Common myeloid progenitor, CD34-positive (primary cell): ENCODE results near the gene MBTD1. TPM values are rescaled to one million over a fixed set of nuclear protein-coding genes. Genes with fewer than 3 reads are reported as not detected.
"Not testable (repeated sequence)": the region's sequence is repeated elsewhere in the genome, so short reads cannot be mapped to it uniquely, and the experiment has no call there.

Experiments used
- CTCF ChIA-PET: fragments of 350-600 bp; sonication (Branson Sonifier 250); formaldehyde crosslinking; loops from one replicate; lab custom pipeline; 2021; ENCODE audit warnings: antibody characterized with exemption; lab: Charles Lee
- POLR2A ChIA-PET: fragments of 350-600 bp; sonication (Branson Sonifier 250); formaldehyde crosslinking; loops from one replicate; lab custom pipeline; 2021; ENCODE audit warnings: antibody characterized with exemption; lab: Charles Lee
- DNase-seq, 3 donors: peaks; one replicate each; pipeline versions ENCODE4 v3.0.0 to v3.0.0-alpha.2; 2013
- H3K27ac ChIP-seq, 2 experiments: 1 replicate in 1 of 2; 2 replicates in 1 of 2; pipeline ENCODE4 v1.7.0; 2013; ENCODE audit warnings: inconsistent platforms in 2 of 2, low read length in 2 of 2, mild to moderate bottlenecking in 2 of 2, low read depth in 1 of 2, moderate library complexity in 1 of 2; ENCODE audit not compliant: severe bottlenecking in 2 of 2, insufficient read depth in 1 of 2, poor library complexity in 1 of 2
- H3K27me3 ChIP-seq, 5 experiments: replicated peaks in 2 of 5; 1 replicate in 3 of 5; 2 replicates in 2 of 5; pipeline versions ENCODE4 v1.6.1 to v1.7.0; 2013; ENCODE audit warnings: low read length in 4 of 5, mild to moderate bottlenecking in 2 of 5, moderate library complexity in 2 of 5, inconsistent platforms in 1 of 5; ENCODE audit not compliant: insufficient read depth in 5 of 5, control insufficient read depth in 4 of 5
- H3K36me3 ChIP-seq, 4 experiments: 1 replicate in 2 of 4; 2 replicates in 2 of 4; pipeline versions ENCODE4 v1.6.1 to v1.7.0; 2013; ENCODE audit warnings: low read length in 3 of 4, control low read depth in 1 of 4, mild to moderate bottlenecking in 1 of 4; ENCODE audit not compliant: control insufficient read depth in 4 of 4, insufficient read depth in 4 of 4
- H3K4me1 ChIP-seq, 4 experiments: 1 replicate in 3 of 4; 2 replicates in 1 of 4; pipeline versions ENCODE4 v1.6.1 to v1.7.1; 2013; ENCODE audit warnings: low read length in 3 of 4, mild to moderate bottlenecking in 3 of 4, control low read depth in 1 of 4, inconsistent platforms in 1 of 4, moderate library complexity in 1 of 4; ENCODE audit not compliant: control insufficient read depth in 4 of 4, insufficient read depth in 4 of 4; ENCODE audit errors: control extremely low read depth in 1 of 4
- H3K4me3 ChIP-seq, 7 experiments: 1 replicate in 4 of 7; 2 replicates in 3 of 7; pipeline versions ENCODE4 v1.5.1 to v1.7.0; 2013; ENCODE audit warnings: mild to moderate bottlenecking in 7 of 7, low read length in 6 of 7, moderate library complexity in 6 of 7, inconsistent platforms in 2 of 7, low read depth in 2 of 7, control low read depth in 1 of 7; ENCODE audit not compliant: insufficient read depth in 4 of 7, control insufficient read depth in 1 of 7; ENCODE audit errors: extremely low read depth in 1 of 7
- H3K9me3 ChIP-seq, 5 experiments: 1 replicate in 4 of 5; 2 replicates in 1 of 5; pipeline versions ENCODE4 v1.6.1 to v1.7.1; 2013; ENCODE audit warnings: low read length in 4 of 5, mild to moderate bottlenecking in 2 of 5, inconsistent platforms in 1 of 5, low read depth in 1 of 5, moderate library complexity in 1 of 5; ENCODE audit not compliant: control insufficient read depth in 4 of 5, insufficient read depth in 2 of 5; ENCODE audit errors: control extremely low read depth in 1 of 5
- WGBS: methylation state at CpG from one replicate; pipeline ENCODE4 v1.1.5; 2013; ENCODE audit not compliant: insufficient coverage; 5-methylcytosine and 5-hydroxymethylcytosine counted together
- polyA plus RNA-seq: library from polyadenylated mRNA; unstranded; fragments of 120-200 nt; gene quantifications from one replicate; pipeline ENCODE4 v1.2.1, GENCODE V29; 2013

The MBTD1 gene
- polyA plus RNA-seq, result 47.7 TPM

- Histone ChIP-seq H3K4me1 (peaks cover 17 to 47% (median 41%) of the 10 kb centered on the region in 4 experiments), H3K9me3 (no peaks in the 10 kb centered on the region), H3K4me3 (peak within 1 kb of the TSS; percentile 85 to 95 (median 92)), H3K27ac (peak within 1 kb of the TSS; percentile 99 to 100), H3K27me3 (no peaks in the 10 kb centered on the region), H3K36me3 (peaks cover 7 to 23% (median 11%) of the 10 kb centered on the region in 4 experiments)
- POLR2A ChIA-PET, result interaction anchor here (1.3 kb wide), 1 partner anchor 22 kb away, joined by 4 read pairs; no protein-coding TSS in a partner anchor
- peak; percentile 98 to 99 (median 99) for DNase-seq
- 0% methylated on average over 32 of the region's 42 CpGs for WGBS
- CTCF ChIA-PET, result no interaction called here
These were observed at the start of gene MBTD1 for GRCh38 chr17:51259564-51260236. Gene MBTD1, minus strand, starts transcription at chr17:51260049. Its CDS starts 34,888 bp downstream, at chr17:51225161.

GRCh38 chr17:51305182-51305581 is 45.3 kb upstream of the MBTD1 start:
- CTCF ChIA-PET, result interaction anchor here (1.2 kb wide), 1 partner anchor 13 kb away, joined by 3 read pairs; no protein-coding TSS in a partner anchor
- no peak for DNase-seq
- no peak overlapping the region for H3K4me3 ChIP-seq
- no peaks in the 10 kb centered on the region for H3K4me1 ChIP-seq
- H3K9me3 ChIP-seq, result peaks cover 0 to 1% (median 0%) of the 10 kb centered on the region in 5 experiments
- POLR2A ChIA-PET, result no interaction called here
- H3K27ac ChIP-seq, result no peak overlapping the region
- WGBS, result 89% methylated on average over 9 of the region's 9 CpGs
- no peaks in the 10 kb centered on the region for H3K36me3 ChIP-seq
- H3K27me3 ChIP-seq, result no peaks in the 10 kb centered on the region

GRCh38 chr17:51299859-51300258 is 40.0 kb upstream of the MBTD1 start:
- POLR2A ChIA-PET, result no interaction called here
- H3K4me3 ChIP-seq, result no peak overlapping the region
- no peak overlapping the region for H3K27ac ChIP-seq
- H3K27me3 ChIP-seq, result no peaks in the 10 kb centered on the region
- DNase-seq, result no peak
- no CpG with 5 or more reads among the region's 4 CpGs for WGBS
- no peaks in the 10 kb centered on the region for H3K4me1 ChIP-seq
- CTCF ChIA-PET, result interaction anchor here (1.1 to 6.3 kb wide), 6 partner anchors 10 to 236 kb away, joined by 3 to 49 read pairs (median 4); no protein-coding TSS in a partner anchor
- H3K36me3 ChIP-seq, result peaks cover 8 to 33% (median 12%) of the 10 kb centered on the region in 4 experiments
- H3K9me3 ChIP-seq, result peaks cover 0 to under 1% (median 0%) of the 10 kb centered on the region in 5 experiments

- peak; percentile 28 to 60 (median 57) for DNase-seq
- no peak overlapping the region for H3K27ac ChIP-seq
- CTCF ChIA-PET, result interaction anchor here (0.7 to 6.3 kb wide), 13 partner anchors 9 to 293 kb away, joined by 3 to 49 read pairs (median 3); no protein-coding TSS in a partner anchor
- no peaks in the 10 kb centered on the region for H3K4me1 ChIP-seq
- H3K4me3 ChIP-seq, result no peak overlapping the region
- no peaks in the 10 kb centered on the region for H3K27me3 ChIP-seq
- 65% methylated on average over 8 of the region's 10 CpGs for WGBS
- H3K36me3 ChIP-seq, result peaks cover 9 to 36% (median 16%) of the 10 kb centered on the region in 4 experiments
- POLR2A ChIA-PET, result no interaction called here
- H3K9me3 ChIP-seq, result no peaks in the 10 kb centered on the region
These were observed 38.9 kb upstream of the MBTD1 start for GRCh38 chr17:51298508-51299371.

DNA sequence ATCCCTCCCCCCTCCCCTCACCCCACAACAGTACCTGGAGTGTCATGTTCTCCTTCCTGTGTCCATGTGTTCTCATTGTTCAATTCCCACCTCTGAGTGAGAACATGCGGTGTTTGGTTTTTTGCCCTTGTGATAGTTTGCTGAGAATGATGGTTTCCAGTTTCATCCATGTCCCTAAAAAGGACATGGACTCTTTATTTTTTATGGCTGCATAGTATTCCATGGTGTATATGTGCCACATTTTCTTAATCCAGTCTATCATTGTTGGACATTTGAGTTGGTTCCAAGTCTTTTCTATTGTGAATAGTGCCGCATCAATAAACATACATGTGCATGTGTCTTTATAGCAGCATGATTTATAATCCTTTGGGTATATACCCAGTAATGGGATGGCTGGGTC is 34.5 kb upstream of the MBTD1 start:
- CTCF ChIA-PET, result not testable (repeated sequence)
- POLR2A ChIA-PET, result interaction anchor here (0.6 kb wide), 1 partner anchor 12 kb away, joined by 9 read pairs; no protein-coding TSS in a partner anchor
- peaks cover 11 to 72% (median 37%) of the 10 kb centered on the region in 4 experiments for H3K36me3 ChIP-seq

GRCh38 chr17:51289696-51290111 is 29.9 kb upstream of the MBTD1 start:
- 100% methylated on average over 1 of the region's 2 CpGs for WGBS
- CTCF ChIA-PET, result interaction anchor here (1.6 to 3.0 kb wide), 2 partner anchors 8 to 10 kb away, joined by 3 to 12 read pairs; no protein-coding TSS in a partner anchor
- Histone ChIP-seq H3K27ac (no peak overlapping the region), H3K4me3 (no peak overlapping the region), H3K9me3 (no peaks in the 10 kb centered on the region), H3K4me1 (no peaks in the 10 kb centered on the region), H3K27me3 (no peaks in the 10 kb centered on the region), H3K36me3 (peaks cover 28 to 81% (median 55%) of the 10 kb centered on the region in 4 experiments)
- POLR2A ChIA-PET, result no interaction called here
- DNase-seq, result no peak

More for the DNA sequence above, 34.5 kb upstream of the MBTD1 start:
- DNase-seq, H3K9me3 ChIP-seq, H3K27me3 ChIP-seq, H3K4me1 ChIP-seq, H3K4me3 ChIP-seq, H3K27ac ChIP-seq: not testable (repeated sequence)
- no CpG with 5 or more reads among the region's 2 CpGs for WGBS
